ENCODE data around the gene PYGB. TPM values are rescaled to one million over a fixed set of nuclear protein-coding genes. Genes with fewer than 3 reads are reported as not detected.

Gene PYGB
- total RNA-seq, 1 donor from 2014 or later: 117 TPM

DNA sequence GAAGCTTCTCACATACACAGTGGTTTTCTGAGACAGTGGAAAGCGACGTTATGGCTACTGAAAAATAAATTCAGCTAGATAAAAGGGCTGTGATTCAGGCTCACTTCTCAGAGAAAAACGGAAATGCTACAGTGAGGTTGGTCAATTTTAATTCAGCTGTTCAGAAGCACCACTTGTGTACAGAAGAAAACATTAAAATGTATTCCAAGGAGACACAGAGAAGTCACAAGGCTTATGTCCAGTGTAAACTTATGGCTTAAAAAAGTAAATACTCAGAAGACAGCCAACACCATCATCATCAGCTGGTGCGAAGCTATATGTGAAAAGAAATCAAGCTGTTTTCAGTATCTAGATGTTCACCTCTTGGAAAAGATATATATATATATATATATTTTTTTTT, 74.1 kb downstream of the PYGB start:
- Histone ChIP-seq H3K36me3 (peaks cover 0 to 10% of the 10 kb centered on the region in 2 donors), H3K4me3 (no peak overlapping the region), H3K9me3 (no peaks in the 10 kb centered on the region), H3K4me1 (no peaks in the 10 kb centered on the region), H3K27ac (no peak overlapping the region), H3K27me3 (no peaks in the 10 kb centered on the region)
- intact Hi-C loops (cut with DNase I): no loop called here
- TF ChIP-seq, protein P1, sequence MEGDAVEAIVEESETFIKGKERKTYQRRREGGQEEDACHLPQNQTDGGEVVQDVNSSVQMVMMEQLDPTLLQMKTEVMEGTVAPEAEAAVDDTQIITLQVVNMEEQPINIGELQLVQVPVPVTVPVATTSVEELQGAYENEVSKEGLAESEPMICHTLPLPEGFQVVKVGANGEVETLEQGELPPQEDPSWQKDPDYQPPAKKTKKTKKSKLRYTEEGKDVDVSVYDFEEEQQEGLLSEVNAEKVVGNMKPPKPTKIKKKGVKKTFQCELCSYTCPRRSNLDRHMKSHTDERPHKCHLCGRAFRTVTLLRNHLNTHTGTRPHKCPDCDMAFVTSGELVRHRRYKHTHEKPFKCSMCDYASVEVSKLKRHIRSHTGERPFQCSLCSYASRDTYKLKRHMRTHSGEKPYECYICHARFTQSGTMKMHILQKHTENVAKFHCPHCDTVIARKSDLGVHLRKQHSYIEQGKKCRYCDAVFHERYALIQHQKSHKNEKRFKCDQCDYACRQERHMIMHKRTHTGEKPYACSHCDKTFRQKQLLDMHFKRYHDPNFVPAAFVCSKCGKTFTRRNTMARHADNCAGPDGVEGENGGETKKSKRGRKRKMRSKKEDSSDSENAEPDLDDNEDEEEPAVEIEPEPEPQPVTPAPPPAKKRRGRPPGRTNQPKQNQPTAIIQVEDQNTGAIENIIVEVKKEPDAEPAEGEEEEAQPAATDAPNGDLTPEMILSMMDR (IDR thresholded peaks at IDR 0.05): no peak
- TF ChIP-seq POLR2AphosphoS5 (IDR thresholded peaks at IDR 0.05; ENCODE audit: insufficient read depth in 1 of 2, low read depth in 1 of 2) (no peak), POLR2A (IDR thresholded peaks at IDR 0.05) (no peak)
- DNase-seq (ENCODE audit: extremely low spot score in 2 of 2): no peak

GRCh38 chr20:25323496-25324246, 75.8 kb downstream of the PYGB start:
- H3K27me3 ChIP-seq: no peaks in the 10 kb centered on the region
- H3K36me3 ChIP-seq: peaks cover 0 to 10% of the 10 kb centered on the region in 2 donors
- no peak overlapping the region for H3K27ac ChIP-seq
- no peak for DNase-seq (ENCODE audit: extremely low spot score in 2 of 2)
- intact Hi-C loops (cut with DNase I): no loop called here
- no peak overlapping the region for H3K4me3 ChIP-seq
- TF ChIP-seq POLR2A (IDR thresholded peaks at IDR 0.05): no peak
- no peak for TF ChIP-seq POLR2AphosphoS5 (IDR thresholded peaks at IDR 0.05; ENCODE audit: insufficient read depth in 1 of 2, low read depth in 1 of 2)
- TF ChIP-seq, protein P1 (IDR thresholded peaks at IDR 0.05): no peak
- peaks cover 13% of the 10 kb centered on the region for H3K4me1 ChIP-seq
- no peaks in the 10 kb centered on the region for H3K9me3 ChIP-seq

GRCh38 chr20:25324412-25324811, 76.5 kb downstream of the PYGB start:
- intact Hi-C loops (cut with DNase I): no loop called here
- Histone ChIP-seq H3K36me3 (peaks cover 0 to 10% of the 10 kb centered on the region in 2 donors), H3K27me3 (no peaks in the 10 kb centered on the region), H3K4me3 (no peak overlapping the region), H3K4me1 (peaks cover 20% of the 10 kb centered on the region), H3K27ac (no peak overlapping the region), H3K9me3 (no peaks in the 10 kb centered on the region)
- TF ChIP-seq, protein P1 (IDR thresholded peaks at IDR 0.05): no peak
- TF ChIP-seq POLR2A (IDR thresholded peaks at IDR 0.05) (no peak), POLR2AphosphoS5 (IDR thresholded peaks at IDR 0.05; ENCODE audit: insufficient read depth in 1 of 2, low read depth in 1 of 2) (no peak)
- peak in 1 of 2 donors; percentile 86 for DNase-seq (ENCODE audit: extremely low spot score in 2 of 2)

- H3K27ac ChIP-seq: no peak overlapping the region
Observed at GRCh38 chr20:25325073-25325472, 77.2 kb downstream of the PYGB start.

More at GRCh38 chr20:25325073-25325472, 77.2 kb downstream of the PYGB start:
- H3K4me3 ChIP-seq: no peak overlapping the region
- TF ChIP-seq POLR2A (IDR thresholded peaks at IDR 0.05): no peak
- TF ChIP-seq, protein P1 (IDR thresholded peaks at IDR 0.05): no peak
- no peak for TF ChIP-seq POLR2AphosphoS5 (IDR thresholded peaks at IDR 0.05; ENCODE audit: insufficient read depth in 1 of 2, low read depth in 1 of 2)
- H3K9me3 ChIP-seq: no peaks in the 10 kb centered on the region
- H3K36me3 ChIP-seq: peaks cover 0 to 10% of the 10 kb centered on the region in 2 donors
- H3K27me3 ChIP-seq: no peaks in the 10 kb centered on the region
- DNase-seq (ENCODE audit: extremely low spot score in 2 of 2): no peak
- H3K4me1 ChIP-seq: peaks cover 20% of the 10 kb centered on the region
- intact Hi-C loops (cut with DNase I): no loop called here
